Body of pancreas (tissue), 4 donors: ENCODE results near the gene EFS. TPM values are rescaled to one million over a fixed set of nuclear protein-coding genes. Genes with fewer than 3 reads are reported as not detected.

Source experiments
- ATAC-seq: fragments of 150-250 bp; one replicate; pipeline ENCODE4 v1.9.1; 2016
- DNase-seq, 4 donors: peaks; one replicate each; pipeline ENCODE4 v3.0.0-alpha.2; 2019
- H3K27ac ChIP-seq, 4 donors: fragments of 200-600 bp; sonication (generic); 1 replicate in 3 of 4; 2 replicates in 1 of 4; pipeline versions ENCODE4 v1.5.1 to v1.6.1; 2016 to 2019; ENCODE audit warnings: mild to moderate bottlenecking in 1 of 4, mixed read lengths in 1 of 4, moderate library complexity in 1 of 4
- H3K27me3 ChIP-seq, 2 donors: fragments of 200-600 bp; sonication (generic); one replicate each; pipeline ENCODE4 v1.6.0; 2016; ENCODE audit warnings: mild to moderate bottlenecking in 1 of 2
- H3K36me3 ChIP-seq, 2 donors: fragments of 200-600 bp; sonication (generic); replicated peaks in 1 of 2; 2 replicates each; pipeline ENCODE4 v1.5.1; 2016; ENCODE audit warnings: low read depth in 2 of 2; ENCODE audit not compliant: insufficient read depth in 1 of 2
- H3K4me1 ChIP-seq: fragments of 200-600 bp; sonication (generic); one replicate; pipeline ENCODE4 v1.6.0; 2016
- H3K4me3 ChIP-seq, 2 donors: fragments of 200-600 bp; sonication (generic); 1 replicate in 1 of 2; 2 replicates in 1 of 2; pipeline ENCODE4 v1.5.1; 2016 to 2019
- H3K9me3 ChIP-seq, 3 donors: fragments of 200-600 bp; sonication (generic); 1 replicate in 2 of 3; 2 replicates in 1 of 3; pipeline ENCODE4 v1.5.1; 2016
- CTCF ChIP-seq, 7 experiments: fragments of 450-650 bp in 4 of 7; fragments of 200-600 bp in 3 of 7; sonication (generic) in 3 of 7; IDR thresholded peaks; one replicate each; pipeline ENCODE4 v1.5.1; 2016 to 2019; ENCODE audit warnings: antibody characterized with exemption in 7 of 7
- POLR2A ChIP-seq, 3 donors: fragments of 450-650 bp; IDR thresholded peaks; one replicate each; pipeline ENCODE4 v1.6.1; 2016; ENCODE audit warnings: antibody characterized with exemption in 3 of 3, mild to moderate bottlenecking in 2 of 3
- WGBS, 2 donors: methylation state at CpG; one replicate each; pipeline ENCODE4 v1.1.5; 2017; 5-methylcytosine and 5-hydroxymethylcytosine counted together
- intact Hi-C: fragments of 100-400 bp; cut with DNase I; formaldehyde crosslinking; loops from one replicate; pipeline ENCODE4 v1.15.1; 2023
- total RNA-seq, 2 donors: library from RNA; depleted of rRNA; stranded (reverse); fragments of >200 nt; gene quantifications; one replicate each; pipeline ENCODE4 v1.1.0, GENCODE V29; 2016

Gene EFS
- total RNA-seq, 2 donors from 2014 or later: 0.99 to 1.3 TPM

GRCh38 chr14:23349156-23349845 lies 15.7 kb downstream of the EFS start:
- Histone ChIP-seq H3K4me1 (peaks cover 16% of the 10 kb centered on the region), H3K27me3 (no peaks in the 10 kb centered on the region), H3K27ac (no peak overlapping the region), H3K36me3 (no peaks in the 10 kb centered on the region), H3K4me3 (no peak overlapping the region), H3K9me3 (no peaks in the 10 kb centered on the region)
- TF ChIP-seq CTCF (IDR thresholded peaks at IDR 0.05) (no peak), POLR2A (IDR thresholded peaks at IDR 0.05) (no peak)
- no peak for DNase-seq
- 75 to 85% methylated on average over 8 of the region's 8 CpGs for WGBS, 2 donors
- intact Hi-C loops: no loop called here
- ATAC-seq: no peak

- intact Hi-C loops: no loop called here
- Histone ChIP-seq H3K4me3 (no peak overlapping the region), H3K27me3 (no peaks in the 10 kb centered on the region), H3K4me1 (peaks cover 16% of the 10 kb centered on the region), H3K27ac (no peak overlapping the region), H3K9me3 (no peaks in the 10 kb centered on the region), H3K36me3 (no peaks in the 10 kb centered on the region)
- ATAC-seq (no peak), DNase-seq (no peak)
- TF ChIP-seq POLR2A (IDR thresholded peaks at IDR 0.05) (no peak), CTCF (IDR thresholded peaks at IDR 0.05) (no peak)
- 89 to 91% methylated on average over 6 of the region's 6 CpGs for WGBS, 2 donors
These were observed 16.7 kb downstream of the EFS start for GRCh38 chr14:23348297-23348655.

GRCh38 chr14:23347406-23348296 lies 17.3 kb downstream of the EFS start:
- Histone ChIP-seq H3K27ac (no peak overlapping the region), H3K27me3 (no peaks in the 10 kb centered on the region), H3K4me1 (peaks cover 12% of the 10 kb centered on the region), H3K4me3 (no peak overlapping the region), H3K36me3 (no peaks in the 10 kb centered on the region), H3K9me3 (no peaks in the 10 kb centered on the region)
- DNase-seq: no peak
- no peak for ATAC-seq
- no peak for TF ChIP-seq CTCF (IDR thresholded peaks at IDR 0.05)
- TF ChIP-seq POLR2A (IDR thresholded peaks at IDR 0.05): no peak
- intact Hi-C loops: no loop called here
- 96 to 99% methylated on average over 14 to 17 of the region's 19 CpGs for WGBS, 2 donors

GRCh38 chr14:23346693-23347405 lies 18.1 kb downstream of the EFS start:
- WGBS, 2 donors: 75 to 86% methylated on average over 10 of the region's 27 CpGs
- Histone ChIP-seq H3K27ac (no peak overlapping the region), H3K27me3 (no peaks in the 10 kb centered on the region), H3K4me1 (peaks cover 4% of the 10 kb centered on the region), H3K36me3 (no peaks in the 10 kb centered on the region), H3K4me3 (no peak overlapping the region), H3K9me3 (no peaks in the 10 kb centered on the region)
- DNase-seq (no peak), ATAC-seq (no peak)
- intact Hi-C loops: no loop called here
- TF ChIP-seq CTCF (IDR thresholded peaks at IDR 0.05) (no peak), POLR2A (IDR thresholded peaks at IDR 0.05) (no peak)
